ENCODE results near the gene UTF1. TPM values are rescaled to one million over a fixed set of nuclear protein-coding genes. Genes with fewer than 3 reads are reported as not detected.

Gene UTF1, protein sequence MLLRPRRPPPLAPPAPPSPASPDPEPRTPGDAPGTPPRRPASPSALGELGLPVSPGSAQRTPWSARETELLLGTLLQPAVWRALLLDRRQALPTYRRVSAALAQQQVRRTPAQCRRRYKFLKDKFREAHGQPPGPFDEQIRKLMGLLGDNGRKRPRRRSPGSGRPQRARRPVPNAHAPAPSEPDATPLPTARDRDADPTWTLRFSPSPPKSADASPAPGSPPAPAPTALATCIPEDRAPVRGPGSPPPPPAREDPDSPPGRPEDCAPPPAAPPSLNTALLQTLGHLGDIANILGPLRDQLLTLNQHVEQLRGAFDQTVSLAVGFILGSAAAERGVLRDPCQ
- not detected for total RNA-seq (2021; fragmentation: NEBNext Ultra II Directional; extraction: Animal tissue kit (Norgen Biotek cat#: 25700))
- long read RNA-seq, result 0 reads

DNA sequence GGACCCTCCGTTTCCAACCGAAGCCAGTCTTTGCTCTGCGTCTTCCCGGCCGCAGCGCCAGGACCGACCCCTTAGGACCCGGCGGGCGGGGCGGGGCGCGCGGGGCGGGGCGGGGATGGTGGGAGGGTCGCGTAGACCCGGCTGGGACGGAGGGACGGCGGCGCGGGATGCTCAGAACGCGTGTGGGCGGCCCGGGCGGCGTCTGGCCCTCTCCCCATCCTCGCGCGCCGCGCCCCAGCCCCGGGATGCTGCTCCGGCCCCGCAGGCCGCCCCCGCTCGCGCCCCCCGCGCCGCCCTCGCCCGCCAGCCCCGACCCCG, at the start of gene UTF1:
Gene UTF1 (plus strand): TSS at position 174 of the 318 bp plus-strand sequence. CDS start 72 bp downstream, at position 246.
- Mint-ChIP-seq H3K36me3 (ENCODE audit: low read depth) (no peaks in the 10 kb centered on the region), H3K4me3 (no peak within 1 kb of the TSS), H3K4me1 (ENCODE audit: low read depth) (no peaks in the 10 kb centered on the region), H3K9me3 (no peaks in the 10 kb centered on the region), H3K27ac (no peak within 1 kb of the TSS), H3K27me3 (ENCODE audit: insufficient read depth) (peaks cover 39% of the 10 kb centered on the region)
- TF ChIP-seq, protein P1, sequence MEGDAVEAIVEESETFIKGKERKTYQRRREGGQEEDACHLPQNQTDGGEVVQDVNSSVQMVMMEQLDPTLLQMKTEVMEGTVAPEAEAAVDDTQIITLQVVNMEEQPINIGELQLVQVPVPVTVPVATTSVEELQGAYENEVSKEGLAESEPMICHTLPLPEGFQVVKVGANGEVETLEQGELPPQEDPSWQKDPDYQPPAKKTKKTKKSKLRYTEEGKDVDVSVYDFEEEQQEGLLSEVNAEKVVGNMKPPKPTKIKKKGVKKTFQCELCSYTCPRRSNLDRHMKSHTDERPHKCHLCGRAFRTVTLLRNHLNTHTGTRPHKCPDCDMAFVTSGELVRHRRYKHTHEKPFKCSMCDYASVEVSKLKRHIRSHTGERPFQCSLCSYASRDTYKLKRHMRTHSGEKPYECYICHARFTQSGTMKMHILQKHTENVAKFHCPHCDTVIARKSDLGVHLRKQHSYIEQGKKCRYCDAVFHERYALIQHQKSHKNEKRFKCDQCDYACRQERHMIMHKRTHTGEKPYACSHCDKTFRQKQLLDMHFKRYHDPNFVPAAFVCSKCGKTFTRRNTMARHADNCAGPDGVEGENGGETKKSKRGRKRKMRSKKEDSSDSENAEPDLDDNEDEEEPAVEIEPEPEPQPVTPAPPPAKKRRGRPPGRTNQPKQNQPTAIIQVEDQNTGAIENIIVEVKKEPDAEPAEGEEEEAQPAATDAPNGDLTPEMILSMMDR (IDR thresholded peaks at IDR 0.05), result no peak
- no peak for DNase-seq

DNA sequence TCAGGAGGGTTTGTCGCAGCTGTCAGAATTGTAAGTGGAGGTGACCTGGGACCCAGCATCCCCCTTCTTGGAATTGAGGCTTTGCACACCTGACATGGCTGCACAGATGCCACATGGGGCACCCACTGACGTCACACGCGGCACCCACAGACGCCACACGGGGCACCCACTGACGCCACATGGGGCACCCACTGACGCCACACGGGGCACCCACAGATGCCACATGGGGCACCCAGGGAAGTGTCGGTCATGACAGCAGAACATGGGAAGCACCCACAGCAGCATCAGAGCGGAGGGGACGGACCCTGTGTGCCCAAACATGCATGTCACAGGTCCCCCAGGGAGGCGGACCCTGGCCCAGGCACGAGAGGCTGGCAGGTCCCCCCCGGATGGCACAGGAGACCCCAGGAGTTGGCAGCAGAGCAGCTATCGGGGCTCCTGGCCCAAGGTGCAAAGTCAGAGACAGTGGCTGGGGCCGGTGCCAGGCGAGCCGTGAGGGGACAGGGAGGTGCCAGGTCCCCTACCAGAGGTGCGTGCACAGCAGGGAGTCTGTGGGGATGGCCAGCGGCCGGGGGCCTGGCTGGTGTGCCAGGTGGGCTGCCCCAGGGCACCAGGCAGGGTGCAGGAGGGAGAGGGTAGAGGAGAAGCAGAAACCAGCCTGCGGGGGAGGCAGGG, 48.9 kb upstream of the UTF1 start:
- H3K27ac Mint-ChIP-seq, result no peak overlapping the region

DNA sequence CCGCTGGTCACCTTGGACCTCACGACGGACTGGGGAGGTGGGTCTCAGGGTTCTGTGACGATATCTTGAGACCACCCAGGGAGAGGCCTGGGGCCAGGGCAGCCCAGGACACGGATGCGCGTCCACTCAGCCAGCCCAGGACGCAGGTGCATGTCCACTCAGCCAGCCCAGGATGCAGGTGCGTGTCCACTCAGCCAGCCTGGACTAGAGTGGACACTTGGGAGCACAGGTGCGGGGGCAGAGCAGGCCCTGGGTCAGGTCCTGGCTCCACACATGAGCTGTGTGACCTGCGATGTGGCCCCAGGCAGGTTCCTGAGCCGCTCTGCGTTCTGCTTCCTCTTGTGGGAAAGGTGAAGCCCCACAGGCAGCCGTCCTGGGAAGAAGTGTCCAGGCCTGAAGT, 47.8 kb upstream of the UTF1 start:
- DNase-seq, result no peak
- Mint-ChIP-seq H3K27ac (no peak overlapping the region), H3K4me3 (no peak overlapping the region), H3K27me3 (ENCODE audit: insufficient read depth) (peaks cover 9% of the 10 kb centered on the region), H3K36me3 (ENCODE audit: low read depth) (peaks cover 11% of the 10 kb centered on the region), H3K9me3 (peaks cover 32% of the 10 kb centered on the region), H3K4me1 (ENCODE audit: low read depth) (no peaks in the 10 kb centered on the region)
- TF ChIP-seq, protein P1 (IDR thresholded peaks at IDR 0.05), result no peak

More for the DNA sequence above, 48.9 kb upstream of the UTF1 start:
- TF ChIP-seq, protein P1 (IDR thresholded peaks at IDR 0.05), result no peak
- H3K36me3 Mint-ChIP-seq (ENCODE audit: low read depth), result peaks cover 13% of the 10 kb centered on the region
- DNase-seq, result no peak
- H3K4me1 Mint-ChIP-seq (ENCODE audit: low read depth), result no peaks in the 10 kb centered on the region
- no peak overlapping the region for H3K4me3 Mint-ChIP-seq
- peaks cover 40% of the 10 kb centered on the region for H3K9me3 Mint-ChIP-seq
- H3K27me3 Mint-ChIP-seq (ENCODE audit: insufficient read depth), result peaks cover 10% of the 10 kb centered on the region

DNA sequence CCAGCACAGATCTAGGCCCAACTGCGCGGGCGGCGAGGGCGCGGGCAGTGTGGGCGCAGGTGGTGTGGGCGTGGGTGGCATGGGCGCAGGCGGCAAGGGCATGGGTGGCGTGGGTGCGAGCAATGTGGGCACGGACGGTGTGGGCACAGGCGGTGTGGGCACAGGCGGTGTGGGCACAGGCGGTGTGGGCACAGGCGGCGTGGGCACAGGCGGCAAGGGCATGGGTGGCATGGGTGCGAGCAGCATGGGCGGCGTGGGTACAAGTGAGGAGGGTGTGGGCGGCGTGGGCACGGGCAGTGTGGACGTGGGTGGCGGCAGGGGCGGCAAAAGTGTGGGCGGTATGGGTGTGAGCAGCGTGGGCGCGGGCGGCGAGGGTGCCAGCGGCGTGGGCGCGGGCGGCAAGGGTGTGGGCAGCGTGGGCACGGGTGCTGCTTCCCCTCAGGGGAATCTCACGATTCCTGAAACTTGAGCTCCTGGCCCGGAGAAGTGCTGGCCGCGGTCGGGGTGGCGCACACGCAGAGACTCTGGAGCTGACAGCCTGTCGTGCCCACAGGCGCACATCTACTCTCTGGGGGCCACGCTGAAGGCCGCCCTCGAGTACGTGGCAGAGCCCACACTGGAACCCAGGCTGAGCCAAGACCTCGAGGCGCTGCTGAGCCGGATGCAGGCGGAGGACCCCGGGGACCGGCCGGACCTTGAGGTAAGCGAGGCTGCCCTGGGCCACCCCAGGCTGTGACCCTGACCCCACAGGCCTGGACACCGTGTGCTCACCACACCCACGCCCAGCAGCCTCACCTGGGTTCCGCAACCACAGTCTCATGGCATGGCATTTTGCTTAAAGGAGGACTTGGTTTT, 47.0 kb upstream of the UTF1 start:
- H3K9me3 Mint-ChIP-seq, result peaks cover 24% of the 10 kb centered on the region
- no peak for DNase-seq
- H3K27ac Mint-ChIP-seq, result no peak overlapping the region
- TF ChIP-seq, protein P1 (IDR thresholded peaks at IDR 0.05), result no peak
- peaks cover 9% of the 10 kb centered on the region for H3K27me3 Mint-ChIP-seq (ENCODE audit: insufficient read depth)
- H3K4me3 Mint-ChIP-seq, result no peak overlapping the region
- peaks cover 3% of the 10 kb centered on the region; the same call in 1 of the 2 replicates for H3K36me3 Mint-ChIP-seq (ENCODE audit: low read depth)
- H3K4me1 Mint-ChIP-seq (ENCODE audit: low read depth), result no peaks in the 10 kb centered on the region

DNA sequence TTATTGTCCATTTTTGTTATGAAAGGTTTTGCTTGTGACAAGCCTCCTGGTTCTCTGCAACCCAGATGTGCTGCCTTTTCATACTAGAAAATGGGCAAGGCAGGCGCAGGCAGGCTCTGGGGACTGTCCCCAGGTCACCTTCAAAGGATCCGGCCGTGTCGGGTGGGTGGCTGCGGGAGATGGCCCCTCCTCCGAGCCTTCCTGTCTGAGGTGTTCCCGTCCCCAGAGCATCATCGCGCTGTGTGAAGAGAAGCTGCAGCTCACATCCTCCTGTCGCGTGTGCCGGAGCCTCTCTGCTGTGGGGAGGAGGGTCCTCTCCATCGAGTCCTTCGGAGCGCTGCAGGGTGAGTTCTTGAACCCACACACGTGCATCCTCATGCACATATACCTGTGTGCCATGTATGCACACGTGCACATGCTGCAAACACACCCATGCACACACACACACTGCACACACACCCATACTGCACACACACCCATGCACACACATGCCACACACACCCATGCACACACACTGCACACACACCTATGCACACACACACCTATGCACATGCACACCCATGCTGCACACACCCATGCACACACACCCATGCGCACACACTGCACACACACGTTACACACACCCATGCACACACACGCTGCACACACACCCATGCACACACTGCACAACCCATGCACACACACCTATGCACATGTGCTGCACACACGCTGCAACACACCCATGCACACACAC, 46.2 kb upstream of the UTF1 start:
- Mint-ChIP-seq H3K4me3 (no peak overlapping the region), H3K27ac (no peak overlapping the region), H3K4me1 (ENCODE audit: low read depth) (no peaks in the 10 kb centered on the region), H3K36me3 (ENCODE audit: low read depth) (no peaks in the 10 kb centered on the region; the same call in 1 of the 2 replicates), H3K9me3 (peaks cover 17% of the 10 kb centered on the region), H3K27me3 (ENCODE audit: insufficient read depth) (peaks cover 9% of the 10 kb centered on the region)
- DNase-seq, result no peak
- TF ChIP-seq, protein P1 (IDR thresholded peaks at IDR 0.05), result no peak

Data from HFFc6 (cell line).